ENCODE results near the gene ABHD5.

Gene ABHD5

DNA sequence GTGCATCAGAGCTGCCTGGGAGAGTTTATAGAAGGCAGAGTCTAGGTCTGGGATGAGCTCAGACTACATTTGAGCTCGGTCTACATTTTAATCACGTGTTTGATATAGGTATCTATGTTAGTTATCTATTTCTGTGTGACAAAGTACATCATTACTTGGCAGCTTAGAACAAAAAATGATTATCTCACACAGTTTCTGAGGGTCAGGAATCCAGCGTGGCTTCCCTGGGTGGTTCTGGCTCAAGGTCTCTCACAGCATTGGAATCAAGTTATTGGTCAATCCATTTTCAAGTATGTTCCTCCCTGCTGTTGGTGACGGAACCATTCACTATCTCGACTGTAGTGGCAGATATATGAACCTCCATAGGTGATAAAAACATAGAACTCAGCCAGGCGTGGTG is 71.7 kb downstream of the ABHD5 start:
- H3K4me1 ChIP-seq (ENCODE audit: control insufficient read depth, insufficient read depth, low read length): peaks cover 54% of the 10 kb centered on the region
- H3K36me3 ChIP-seq (ENCODE audit: insufficient read depth, low read length): no peaks in the 10 kb centered on the region
- H3K4me2 ChIP-seq (ENCODE audit: low read length): no peak overlapping the region

DNA sequence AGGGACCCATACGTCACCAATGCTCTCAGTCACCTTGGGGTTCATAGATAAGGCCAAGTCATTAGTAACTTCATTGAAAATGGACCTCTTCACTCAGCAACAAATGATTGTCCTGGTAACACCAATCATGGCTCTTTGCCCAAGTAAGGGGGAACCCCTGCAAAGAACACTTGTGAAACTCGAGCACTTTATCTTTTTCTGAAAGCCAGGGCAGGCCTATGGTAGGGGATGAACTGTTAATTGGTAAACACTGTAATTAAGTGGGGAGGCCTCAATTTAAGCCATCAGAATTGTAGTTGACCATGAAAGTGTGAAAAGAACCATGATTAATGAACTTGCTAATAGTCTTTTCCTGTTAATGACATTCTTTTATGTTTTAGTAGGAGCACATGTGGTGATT is 73.3 kb downstream of the ABHD5 start:
- Histone ChIP-seq H3K9me3 (replicated peaks; ENCODE audit: low read length) (no peaks in the 10 kb centered on the region), H3K9ac (ENCODE audit: low read depth, low read length) (no peak overlapping the region), H3K36me3 (ENCODE audit: insufficient read depth, low read length) (no peaks in the 10 kb centered on the region), H3K27me3 (ENCODE audit: control insufficient read depth, insufficient read depth, low read length) (no peaks in the 10 kb centered on the region), H3K4me2 (ENCODE audit: low read length) (no peak overlapping the region), H3K4me3 (ENCODE audit: low read length) (no peak overlapping the region), H3K4me1 (ENCODE audit: control insufficient read depth, insufficient read depth, low read length) (peaks cover 50% of the 10 kb centered on the region)

More for the DNA sequence above, 71.7 kb downstream of the ABHD5 start:
- Histone ChIP-seq H3K9me3 (replicated peaks; ENCODE audit: low read length) (no peaks in the 10 kb centered on the region), H3K9ac (ENCODE audit: low read depth, low read length) (no peak overlapping the region), H3K27me3 (ENCODE audit: control insufficient read depth, insufficient read depth, low read length) (no peaks in the 10 kb centered on the region), H3K4me3 (ENCODE audit: low read length) (no peak overlapping the region)

DNA sequence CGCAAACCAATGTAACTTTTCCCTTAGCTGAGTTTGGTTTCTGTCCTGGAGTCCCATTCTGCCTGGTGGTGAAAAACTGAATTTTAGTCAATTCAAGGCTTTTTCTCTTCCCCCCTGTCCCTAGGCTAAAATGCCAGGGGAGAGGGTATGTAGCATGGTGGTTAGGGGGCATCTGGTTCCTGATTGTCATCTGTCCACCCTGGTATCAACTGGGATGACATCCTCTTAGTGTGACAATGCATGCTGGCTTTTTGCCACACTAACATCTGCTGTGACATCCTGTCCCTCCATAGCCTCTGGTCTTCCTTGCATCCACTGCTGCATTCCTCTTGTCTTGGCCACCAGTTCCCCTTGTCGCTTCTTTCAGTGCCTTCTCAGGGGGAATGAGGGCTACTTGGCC is 73.7 kb downstream of the ABHD5 start:
- no peaks in the 10 kb centered on the region for H3K27me3 ChIP-seq (ENCODE audit: control insufficient read depth, insufficient read depth, low read length)
- no peaks in the 10 kb centered on the region for H3K9me3 ChIP-seq (replicated peaks; ENCODE audit: low read length)
- H3K9ac ChIP-seq (ENCODE audit: low read depth, low read length): no peak overlapping the region
- H3K4me2 ChIP-seq (ENCODE audit: low read length): no peak overlapping the region
- peaks cover 50% of the 10 kb centered on the region for H3K4me1 ChIP-seq (ENCODE audit: control insufficient read depth, insufficient read depth, low read length)
- no peaks in the 10 kb centered on the region for H3K36me3 ChIP-seq (ENCODE audit: insufficient read depth, low read length)
- H3K4me3 ChIP-seq (ENCODE audit: low read length): no peak overlapping the region

DNA sequence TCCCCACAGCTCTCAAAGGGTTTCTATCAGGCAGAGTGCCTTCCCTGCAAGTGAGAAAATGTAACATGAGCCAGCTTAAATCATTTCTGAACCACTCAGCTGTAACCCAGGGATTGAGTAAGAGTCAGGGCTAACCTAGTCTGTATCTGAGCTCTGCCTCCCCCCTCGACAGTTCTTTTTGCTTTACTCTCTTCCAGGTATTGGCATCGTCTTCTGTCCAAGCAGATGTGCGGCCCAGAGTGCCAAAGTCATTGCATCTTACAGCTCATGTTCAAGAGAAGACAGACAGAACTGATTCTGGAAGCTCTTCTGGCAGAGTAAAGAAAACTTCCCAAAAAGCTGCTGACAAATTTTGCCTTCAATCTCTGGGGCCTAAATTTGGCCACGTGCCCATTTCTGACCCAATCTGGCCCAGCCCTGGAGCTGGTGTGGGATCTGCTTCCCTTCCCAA is 74.8 kb downstream of the ABHD5 start:
- Histone ChIP-seq H3K4me2 (ENCODE audit: low read length) (no peak overlapping the region), H3K36me3 (ENCODE audit: insufficient read depth, low read length) (no peaks in the 10 kb centered on the region), H3K4me3 (ENCODE audit: low read length) (no peak overlapping the region), H3K4me1 (ENCODE audit: control insufficient read depth, insufficient read depth, low read length) (peaks cover 50% of the 10 kb centered on the region), H3K27me3 (ENCODE audit: control insufficient read depth, insufficient read depth, low read length) (no peaks in the 10 kb centered on the region), H3K9ac (ENCODE audit: low read depth, low read length) (no peak overlapping the region), H3K9me3 (replicated peaks; ENCODE audit: low read length) (no peaks in the 10 kb centered on the region)

DNA sequence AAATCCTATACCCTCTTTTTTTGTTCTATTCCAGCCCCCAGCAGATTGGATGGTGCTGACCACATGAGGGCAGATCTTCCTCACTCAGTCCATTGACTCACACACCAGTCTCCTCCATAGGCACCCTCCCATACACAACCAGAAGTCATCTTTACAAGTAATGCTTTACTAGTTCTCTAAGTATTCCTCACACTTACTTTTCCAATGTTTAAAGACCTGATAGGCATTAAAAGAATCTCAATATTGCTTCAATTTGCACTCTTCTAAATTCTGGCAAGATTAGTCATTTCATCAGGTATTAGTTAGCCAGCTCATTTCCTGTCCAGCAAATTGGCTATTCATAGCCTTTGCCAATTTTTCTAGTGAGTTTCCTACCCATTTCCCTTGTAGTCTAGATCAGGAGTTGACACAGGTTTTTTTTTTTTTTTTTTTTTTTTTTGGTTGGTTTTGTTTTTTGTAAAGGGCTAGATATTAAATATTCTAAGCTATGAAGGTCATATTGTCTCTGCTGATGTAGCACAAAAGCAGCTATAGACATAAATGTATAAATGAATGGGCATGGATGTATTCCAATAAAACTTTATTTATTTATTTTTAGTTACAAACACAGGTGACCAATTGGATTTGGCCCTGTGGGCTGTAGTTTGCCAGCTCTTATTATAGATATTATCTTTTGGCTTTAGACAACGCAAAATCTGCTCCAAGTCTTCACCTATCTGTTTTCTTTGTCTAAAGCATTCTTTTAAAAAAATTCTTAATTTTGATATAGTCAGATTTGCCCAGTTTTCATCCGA is 76.1 kb downstream of the ABHD5 start:
- H3K36me3 ChIP-seq (ENCODE audit: insufficient read depth, low read length): no peaks in the 10 kb centered on the region
- peak overlapping the region; percentile 29 for H3K4me2 ChIP-seq (ENCODE audit: low read length)
- H3K4me1 ChIP-seq (ENCODE audit: control insufficient read depth, insufficient read depth, low read length): peaks cover 51% of the 10 kb centered on the region
- no peaks in the 10 kb centered on the region for H3K9me3 ChIP-seq (replicated peaks; ENCODE audit: low read length)
- peak overlapping the region; percentile 32 for H3K9ac ChIP-seq (ENCODE audit: low read depth, low read length)
- no peak overlapping the region for H3K4me3 ChIP-seq (ENCODE audit: low read length)
- no peaks in the 10 kb centered on the region for H3K27me3 ChIP-seq (ENCODE audit: control insufficient read depth, insufficient read depth, low read length)

DNA sequence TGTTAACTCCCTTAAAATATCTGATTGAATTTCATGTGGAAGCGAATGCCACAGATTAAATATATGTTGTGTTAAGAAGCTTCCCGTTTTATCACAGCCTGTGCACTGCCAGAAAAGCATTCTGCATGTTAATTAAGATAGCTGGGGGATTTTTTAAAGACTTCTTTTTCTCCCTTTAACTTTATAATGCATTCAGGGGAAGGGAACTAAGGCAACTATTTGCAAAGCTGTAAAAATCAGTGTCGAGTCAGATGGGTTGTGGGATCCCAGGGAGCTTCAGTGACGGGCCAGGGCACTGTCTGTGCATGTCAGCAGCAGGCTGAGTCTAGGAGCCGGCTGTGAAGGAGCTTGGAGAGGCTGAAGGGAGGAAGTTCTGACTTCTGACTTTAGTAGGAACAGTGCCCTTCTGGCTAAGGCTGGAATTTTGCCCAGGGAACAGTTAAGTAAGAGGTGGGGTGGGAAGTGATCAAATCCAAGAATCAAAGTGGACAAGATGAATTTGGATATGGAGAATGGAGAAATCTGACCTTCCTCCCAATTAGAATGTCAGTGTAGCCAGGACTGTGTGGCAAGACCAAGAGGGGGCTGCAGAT is 77.7 kb downstream of the ABHD5 start:
- peaks cover 51% of the 10 kb centered on the region for H3K4me1 ChIP-seq (ENCODE audit: control insufficient read depth, insufficient read depth, low read length)
- no peaks in the 10 kb centered on the region for H3K9me3 ChIP-seq (replicated peaks; ENCODE audit: low read length)
- no peak overlapping the region for H3K4me3 ChIP-seq (ENCODE audit: low read length)
- no peaks in the 10 kb centered on the region for H3K36me3 ChIP-seq (ENCODE audit: insufficient read depth, low read length)
- H3K27me3 ChIP-seq (ENCODE audit: control insufficient read depth, insufficient read depth, low read length): no peaks in the 10 kb centered on the region
- peak overlapping the region; percentile 79 for H3K4me2 ChIP-seq (ENCODE audit: low read length)
- H3K9ac ChIP-seq (ENCODE audit: low read depth, low read length): peak overlapping the region; percentile 18

DNA sequence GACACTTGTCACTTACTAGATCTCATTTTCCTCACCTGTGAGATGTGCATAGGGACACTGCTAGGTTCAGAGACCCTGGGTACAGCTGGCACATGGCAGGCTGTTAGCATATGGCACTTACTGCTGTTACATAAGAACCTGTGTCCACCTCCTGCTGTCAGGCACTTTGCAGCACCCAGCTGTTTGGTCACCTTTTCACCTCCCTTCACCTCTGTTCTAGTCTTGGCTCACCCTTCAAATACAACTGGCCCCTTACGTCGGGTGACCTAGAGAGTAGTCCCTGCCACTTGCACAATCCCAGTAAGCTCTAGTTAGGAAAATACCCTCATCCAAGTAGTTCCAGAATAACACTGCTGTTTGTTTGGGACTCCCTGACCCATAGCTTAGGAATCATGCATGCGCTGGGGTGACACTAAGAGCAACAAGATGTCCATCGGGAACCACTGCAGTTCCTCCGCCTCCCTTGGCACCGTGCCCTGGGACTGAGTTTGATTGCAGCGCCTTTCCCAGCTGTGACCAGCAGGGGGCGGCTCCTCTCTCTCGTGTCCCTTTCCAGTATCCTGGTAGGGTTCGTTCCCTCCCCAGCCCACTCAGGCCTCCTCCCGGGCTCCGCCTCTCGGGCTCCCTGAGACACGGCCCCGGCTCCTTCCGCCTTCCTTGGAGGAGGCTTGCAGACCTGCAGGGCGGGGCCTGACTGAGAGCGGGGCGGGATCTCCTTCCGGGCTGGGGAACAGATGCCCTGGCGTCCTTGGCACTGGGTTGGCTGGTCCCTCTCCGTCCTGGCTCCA is 78.6 kb downstream of the ABHD5 start:
- H3K4me2 ChIP-seq (ENCODE audit: low read length): peak overlapping the region; percentile 79
- H3K9me3 ChIP-seq (replicated peaks; ENCODE audit: low read length): no peaks in the 10 kb centered on the region
- H3K4me3 ChIP-seq (ENCODE audit: low read length): peak overlapping the region; percentile 65
- peak overlapping the region; percentile 32 for H3K9ac ChIP-seq (ENCODE audit: low read depth, low read length)
- H3K27me3 ChIP-seq (ENCODE audit: control insufficient read depth, insufficient read depth, low read length): no peaks in the 10 kb centered on the region
- no peaks in the 10 kb centered on the region for H3K36me3 ChIP-seq (ENCODE audit: insufficient read depth, low read length)
- H3K4me1 ChIP-seq (ENCODE audit: control insufficient read depth, insufficient read depth, low read length): peaks cover 51% of the 10 kb centered on the region

DNA sequence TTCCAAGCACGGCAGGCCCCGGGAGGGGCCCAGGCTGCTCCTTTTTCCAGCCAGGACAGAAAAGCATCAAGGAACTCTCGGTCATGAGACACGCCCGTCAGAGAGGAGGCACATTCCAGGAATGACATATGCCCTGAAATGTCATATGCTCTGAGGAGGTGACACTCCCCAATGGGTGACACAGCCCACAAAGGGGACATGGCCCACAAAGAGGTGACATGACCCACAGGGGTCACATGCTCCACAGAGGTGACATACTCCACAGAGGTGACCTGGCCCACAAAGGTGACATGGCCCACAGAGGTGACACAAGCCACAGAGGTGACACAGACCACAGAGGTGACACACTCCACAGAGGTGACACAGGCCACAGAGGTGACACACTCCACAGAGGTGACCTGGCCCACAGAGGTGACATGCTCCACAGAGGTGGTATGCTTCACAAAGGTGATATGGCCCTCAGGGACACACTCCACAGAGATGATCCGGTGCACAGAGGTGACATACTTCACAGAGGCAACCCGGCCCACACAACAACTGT is 79.2 kb downstream of the ABHD5 start:
- Histone ChIP-seq H3K9me3 (replicated peaks; ENCODE audit: low read length) (no peaks in the 10 kb centered on the region), H3K27me3 (ENCODE audit: control insufficient read depth, insufficient read depth, low read length) (no peaks in the 10 kb centered on the region), H3K36me3 (ENCODE audit: insufficient read depth, low read length) (no peaks in the 10 kb centered on the region), H3K9ac (ENCODE audit: low read depth, low read length) (peak overlapping the region; percentile 32), H3K4me1 (ENCODE audit: control insufficient read depth, insufficient read depth, low read length) (peaks cover 46% of the 10 kb centered on the region), H3K4me3 (ENCODE audit: low read length) (peak overlapping the region; percentile 65), H3K4me2 (ENCODE audit: low read length) (peak overlapping the region; percentile 79)

DNA sequence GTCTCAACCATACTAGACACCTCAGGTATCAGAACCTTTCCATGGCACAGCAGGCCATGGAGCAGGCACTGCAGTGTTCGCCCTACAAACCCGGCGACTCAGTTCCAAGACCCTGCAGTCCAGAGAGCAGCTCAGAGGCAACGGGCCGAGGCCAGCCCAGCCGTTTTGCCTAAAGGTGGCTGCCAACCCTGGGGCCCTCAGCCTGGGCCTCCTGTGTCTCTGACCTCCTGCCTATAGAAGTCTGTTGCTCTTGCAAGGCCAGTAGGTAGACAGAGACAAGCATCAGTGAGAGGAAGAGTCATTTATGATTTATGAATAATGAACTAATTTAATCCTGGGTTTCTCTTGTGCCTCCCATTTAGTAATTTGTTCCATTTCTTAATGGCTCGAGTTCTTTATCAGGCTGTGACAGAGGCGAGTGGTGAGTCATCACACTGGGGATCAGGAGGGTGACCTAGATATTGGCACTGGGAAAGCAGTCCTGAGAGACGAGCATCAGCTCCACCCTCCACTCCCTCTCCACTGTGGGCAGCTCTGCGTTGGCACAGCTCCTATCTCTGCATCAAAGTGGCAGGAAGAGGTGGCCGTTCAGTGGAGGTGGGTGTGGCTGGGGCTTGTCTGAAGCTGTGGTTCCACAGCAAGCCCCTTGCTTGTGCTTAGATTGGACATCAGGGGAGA is 79.8 kb downstream of the ABHD5 start:
- H3K4me1 ChIP-seq (ENCODE audit: control insufficient read depth, insufficient read depth, low read length): peaks cover 40% of the 10 kb centered on the region

DNA sequence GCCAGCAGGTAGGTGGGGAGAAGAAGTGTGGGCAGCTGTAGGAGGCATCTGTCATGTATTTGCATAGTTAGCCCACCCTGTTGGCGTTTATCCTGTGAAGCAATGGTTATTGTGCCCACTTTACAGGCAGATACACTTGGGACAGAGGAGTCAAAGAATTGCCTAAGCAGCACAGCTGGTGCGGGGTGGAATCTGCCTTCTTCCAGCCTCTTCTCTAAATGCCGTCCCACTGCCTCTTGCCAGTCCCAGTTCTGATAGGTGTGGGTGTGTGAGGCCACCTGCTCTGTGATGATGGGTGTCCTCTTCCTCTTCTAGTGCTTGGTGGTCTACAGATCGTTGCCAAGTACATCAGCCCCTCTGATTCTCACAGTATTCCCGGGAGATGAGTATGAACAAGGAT is 80.9 kb downstream of the ABHD5 start:
- Histone ChIP-seq H3K27me3 (ENCODE audit: control insufficient read depth, insufficient read depth, low read length) (no peaks in the 10 kb centered on the region), H3K4me3 (ENCODE audit: low read length) (no peak overlapping the region), H3K9ac (ENCODE audit: low read depth, low read length) (no peak overlapping the region), H3K9me3 (replicated peaks; ENCODE audit: low read length) (no peaks in the 10 kb centered on the region), H3K4me1 (ENCODE audit: control insufficient read depth, insufficient read depth, low read length) (peaks cover 29% of the 10 kb centered on the region), H3K36me3 (ENCODE audit: insufficient read depth, low read length) (no peaks in the 10 kb centered on the region), H3K4me2 (ENCODE audit: low read length) (no peak overlapping the region)

More for the DNA sequence above, 79.8 kb downstream of the ABHD5 start:
- H3K9me3 ChIP-seq (replicated peaks; ENCODE audit: low read length): no peaks in the 10 kb centered on the region
- H3K27me3 ChIP-seq (ENCODE audit: control insufficient read depth, insufficient read depth, low read length): no peaks in the 10 kb centered on the region
- H3K36me3 ChIP-seq (ENCODE audit: insufficient read depth, low read length): no peaks in the 10 kb centered on the region
- no peak overlapping the region for H3K9ac ChIP-seq (ENCODE audit: low read depth, low read length)
- no peak overlapping the region for H3K4me3 ChIP-seq (ENCODE audit: low read length)
- H3K4me2 ChIP-seq (ENCODE audit: low read length): peak overlapping the region; percentile 79
